ENCODE data around the gene CDH19.

Gene CDH19

DNA sequence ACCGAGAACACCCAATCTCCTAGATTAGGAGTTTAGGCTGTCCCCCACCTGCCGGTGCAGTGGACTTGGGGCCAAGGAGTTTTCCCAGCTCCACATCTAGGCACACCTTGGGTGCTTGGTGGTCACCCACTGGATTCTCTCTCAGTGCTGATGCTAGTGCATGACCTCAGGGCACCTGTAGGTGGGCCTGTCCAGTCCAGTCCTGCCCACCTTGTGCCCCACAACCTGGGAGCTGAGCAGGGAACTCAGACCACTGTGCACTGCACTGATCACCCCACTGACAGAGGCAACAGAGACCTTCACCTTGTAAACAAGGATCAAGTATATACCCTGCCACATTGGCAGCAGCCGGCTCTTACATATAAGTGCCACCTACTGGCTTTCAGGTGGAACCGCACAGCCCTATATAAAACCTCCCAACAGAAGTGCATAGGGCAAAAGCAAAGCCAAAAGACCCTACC is 12.7 kb upstream of the CDH19 start:
- DNase-seq (ENCODE audit: low read depth): no peak
- no peak overlapping the region for H3K4me3 ChIP-seq (ENCODE audit: control insufficient read depth, low read depth, low read length)
- TF ChIP-seq, protein P1, sequence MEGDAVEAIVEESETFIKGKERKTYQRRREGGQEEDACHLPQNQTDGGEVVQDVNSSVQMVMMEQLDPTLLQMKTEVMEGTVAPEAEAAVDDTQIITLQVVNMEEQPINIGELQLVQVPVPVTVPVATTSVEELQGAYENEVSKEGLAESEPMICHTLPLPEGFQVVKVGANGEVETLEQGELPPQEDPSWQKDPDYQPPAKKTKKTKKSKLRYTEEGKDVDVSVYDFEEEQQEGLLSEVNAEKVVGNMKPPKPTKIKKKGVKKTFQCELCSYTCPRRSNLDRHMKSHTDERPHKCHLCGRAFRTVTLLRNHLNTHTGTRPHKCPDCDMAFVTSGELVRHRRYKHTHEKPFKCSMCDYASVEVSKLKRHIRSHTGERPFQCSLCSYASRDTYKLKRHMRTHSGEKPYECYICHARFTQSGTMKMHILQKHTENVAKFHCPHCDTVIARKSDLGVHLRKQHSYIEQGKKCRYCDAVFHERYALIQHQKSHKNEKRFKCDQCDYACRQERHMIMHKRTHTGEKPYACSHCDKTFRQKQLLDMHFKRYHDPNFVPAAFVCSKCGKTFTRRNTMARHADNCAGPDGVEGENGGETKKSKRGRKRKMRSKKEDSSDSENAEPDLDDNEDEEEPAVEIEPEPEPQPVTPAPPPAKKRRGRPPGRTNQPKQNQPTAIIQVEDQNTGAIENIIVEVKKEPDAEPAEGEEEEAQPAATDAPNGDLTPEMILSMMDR (conservative IDR thresholded peaks at IDR 0.05; ENCODE audit: control insufficient read depth, insufficient read depth, low read depth, low read length): no peak

DNA sequence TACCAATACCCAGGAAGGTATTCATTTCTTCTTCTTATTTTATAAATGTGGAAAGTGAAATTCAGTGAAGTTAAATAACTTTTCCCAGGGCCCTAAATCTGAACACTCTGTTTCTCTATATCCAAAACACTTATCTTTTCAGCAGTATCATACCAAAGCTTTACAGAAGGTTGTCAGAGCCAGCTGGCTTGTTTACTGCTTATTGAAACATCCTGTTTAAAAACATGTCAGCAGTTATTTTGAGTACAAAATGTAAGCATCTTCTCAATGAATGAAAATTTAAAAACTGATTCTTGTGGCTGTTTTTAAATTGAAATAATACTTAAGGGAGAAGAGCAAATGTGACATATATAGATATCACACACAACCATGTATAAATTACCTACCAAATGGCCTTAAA is 11.3 kb upstream of the CDH19 start:
- H3K4me3 ChIP-seq (ENCODE audit: control insufficient read depth, low read depth, low read length): no peak overlapping the region
- DNase-seq (ENCODE audit: low read depth): no peak
- TF ChIP-seq, protein P1 (conservative IDR thresholded peaks at IDR 0.05; ENCODE audit: control insufficient read depth, insufficient read depth, low read depth, low read length): no peak

GRCh38 chr18:66607632-66608031 is 3.7 kb upstream of the CDH19 start:
- no peak overlapping the region for H3K4me3 ChIP-seq (ENCODE audit: control insufficient read depth, low read depth, low read length)
- DNase-seq (ENCODE audit: low read depth): no peak
- TF ChIP-seq, protein P1 (conservative IDR thresholded peaks at IDR 0.05; ENCODE audit: control insufficient read depth, insufficient read depth, low read depth, low read length): no peak

DNA sequence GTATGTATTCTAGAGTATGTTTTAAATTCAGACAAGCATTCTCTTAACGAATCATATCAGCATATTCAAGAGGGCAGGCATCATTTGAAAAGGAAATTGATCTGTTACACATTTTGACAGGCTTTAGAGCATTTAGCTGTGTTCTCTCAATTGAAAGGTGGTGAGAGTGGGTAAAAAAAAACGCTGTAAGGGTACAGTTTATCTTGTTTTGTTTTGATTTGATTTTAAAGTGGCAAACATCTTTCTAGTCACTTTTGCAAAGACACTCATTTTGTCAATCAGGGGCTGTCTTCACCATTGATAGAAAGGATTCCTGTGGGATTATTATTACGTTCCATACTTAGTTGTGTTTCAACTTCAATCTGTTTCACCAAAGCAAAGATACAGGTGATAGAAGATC is 2.2 kb downstream of the CDH19 start:
- DNase-seq (ENCODE audit: low read depth): no peak
- no peak overlapping the region for H3K4me3 ChIP-seq (ENCODE audit: control insufficient read depth, low read depth, low read length)
- TF ChIP-seq, protein P1 (conservative IDR thresholded peaks at IDR 0.05; ENCODE audit: control insufficient read depth, insufficient read depth, low read depth, low read length): no peak

GRCh38 chr18:66599190-66599589 is 4.7 kb downstream of the CDH19 start:
- no peak for DNase-seq (ENCODE audit: low read depth)
- no peak overlapping the region for H3K4me3 ChIP-seq (ENCODE audit: control insufficient read depth, low read depth, low read length)
- TF ChIP-seq, protein P1 (conservative IDR thresholded peaks at IDR 0.05; ENCODE audit: control insufficient read depth, insufficient read depth, low read depth, low read length): no peak

- H3K4me3 ChIP-seq (ENCODE audit: control insufficient read depth, low read depth, low read length): no peak overlapping the region
- no peak for DNase-seq (ENCODE audit: low read depth)
- TF ChIP-seq, protein P1 (conservative IDR thresholded peaks at IDR 0.05; ENCODE audit: control insufficient read depth, insufficient read depth, low read depth, low read length): no peak
These were observed 16.5 kb downstream of the CDH19 start for GRCh38 chr18:66587430-66587829.

DNA sequence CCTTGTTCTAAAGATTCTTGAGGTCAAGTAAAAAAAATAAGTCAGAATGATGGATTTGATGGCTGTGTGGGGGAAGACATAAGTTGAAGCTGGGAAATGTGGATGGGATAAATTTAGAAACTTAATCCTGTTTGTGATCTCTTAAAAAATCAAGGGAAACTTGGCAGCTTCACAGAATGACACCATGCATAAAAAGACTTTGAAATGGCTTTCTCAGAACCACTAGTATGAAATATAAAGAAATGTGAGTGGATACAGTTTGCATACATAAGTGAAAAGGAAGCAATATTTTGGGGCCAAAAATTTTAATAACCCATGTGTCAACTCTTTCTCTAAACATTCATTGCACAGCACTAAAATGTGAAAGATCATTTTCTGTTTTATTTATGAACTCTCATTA is 21.7 kb downstream of the CDH19 start:
- no peak for DNase-seq (ENCODE audit: low read depth)

More for the DNA sequence above, 21.7 kb downstream of the CDH19 start:
- TF ChIP-seq, protein P1 (conservative IDR thresholded peaks at IDR 0.05; ENCODE audit: control insufficient read depth, insufficient read depth, low read depth, low read length): no peak
- H3K4me3 ChIP-seq (ENCODE audit: control insufficient read depth, low read depth, low read length): no peak overlapping the region
